Loucy (cell line): ENCODE results near the gene EFCAB3.
"Not testable (repeated sequence)": the region's sequence is repeated elsewhere in the genome, so short reads cannot be mapped to it uniquely, and the experiment has no call there.

Experiments used
- EZH2phosphoT487 ChIP-seq: fragments of 200-600 bp; IDR thresholded peaks from 2 replicates; pipeline ENCODE4 v1.6.1; 2018; ENCODE audit warnings: antibody characterized with exemption, mild to moderate bottlenecking, moderate library complexity, borderline replicate concordance
- TF ChIP-seq, protein P1 (sequence below): fragments of 200-600 bp; sonication (generic); conservative IDR thresholded peaks from 2 replicates; pipeline ENCODE4 v1.5.1; 2014; ENCODE audit warnings: mild to moderate bottlenecking, antibody characterized with exemption, low read length

DNA sequence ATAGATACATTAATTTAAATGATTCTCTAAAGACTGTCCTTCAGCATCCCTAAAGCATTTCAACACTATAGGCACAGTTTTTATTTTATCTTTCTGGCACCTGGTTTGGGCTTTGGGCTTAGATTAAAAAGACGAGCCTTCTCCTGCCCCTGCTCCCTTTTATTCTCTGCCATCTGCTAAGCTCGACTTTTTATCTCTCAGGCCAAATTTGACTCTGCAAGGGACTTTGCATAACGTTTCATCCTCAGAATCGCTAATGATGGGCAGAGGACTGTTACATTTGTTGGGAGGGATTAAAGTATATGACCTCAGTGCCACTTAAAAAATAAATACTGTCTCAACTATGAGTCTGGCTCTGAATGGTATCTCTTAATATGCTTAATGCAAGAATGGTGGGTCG lies 72.7 kb downstream of the EFCAB3 start:
- TF ChIP-seq, protein P1, sequence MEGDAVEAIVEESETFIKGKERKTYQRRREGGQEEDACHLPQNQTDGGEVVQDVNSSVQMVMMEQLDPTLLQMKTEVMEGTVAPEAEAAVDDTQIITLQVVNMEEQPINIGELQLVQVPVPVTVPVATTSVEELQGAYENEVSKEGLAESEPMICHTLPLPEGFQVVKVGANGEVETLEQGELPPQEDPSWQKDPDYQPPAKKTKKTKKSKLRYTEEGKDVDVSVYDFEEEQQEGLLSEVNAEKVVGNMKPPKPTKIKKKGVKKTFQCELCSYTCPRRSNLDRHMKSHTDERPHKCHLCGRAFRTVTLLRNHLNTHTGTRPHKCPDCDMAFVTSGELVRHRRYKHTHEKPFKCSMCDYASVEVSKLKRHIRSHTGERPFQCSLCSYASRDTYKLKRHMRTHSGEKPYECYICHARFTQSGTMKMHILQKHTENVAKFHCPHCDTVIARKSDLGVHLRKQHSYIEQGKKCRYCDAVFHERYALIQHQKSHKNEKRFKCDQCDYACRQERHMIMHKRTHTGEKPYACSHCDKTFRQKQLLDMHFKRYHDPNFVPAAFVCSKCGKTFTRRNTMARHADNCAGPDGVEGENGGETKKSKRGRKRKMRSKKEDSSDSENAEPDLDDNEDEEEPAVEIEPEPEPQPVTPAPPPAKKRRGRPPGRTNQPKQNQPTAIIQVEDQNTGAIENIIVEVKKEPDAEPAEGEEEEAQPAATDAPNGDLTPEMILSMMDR: not testable (repeated sequence)
- not testable (repeated sequence) for TF ChIP-seq EZH2phosphoT487
